NCI-H1417 (cell line): Measurements from ENCODE around the gene PLA2G4D.
"Not testable (repeated sequence)": the region's sequence is repeated elsewhere in the genome, so short reads cannot be mapped to it uniquely, and the experiment has no call there.

Experiments used
- DNase-seq, 3 experiments: peaks; one replicate each; lab custom pipeline; 2025; lab: John Stamatoyannopoulos, UW

The PLA2G4D gene

GRCh38 chr15:42128476-42128875, 34.1 kb upstream of the PLA2G4D start:
- DNase-seq, result no peak

- DNase-seq, result no peak
Observed at GRCh38 chr15:42123546-42123945, 29.2 kb upstream of the PLA2G4D start.

DNA sequence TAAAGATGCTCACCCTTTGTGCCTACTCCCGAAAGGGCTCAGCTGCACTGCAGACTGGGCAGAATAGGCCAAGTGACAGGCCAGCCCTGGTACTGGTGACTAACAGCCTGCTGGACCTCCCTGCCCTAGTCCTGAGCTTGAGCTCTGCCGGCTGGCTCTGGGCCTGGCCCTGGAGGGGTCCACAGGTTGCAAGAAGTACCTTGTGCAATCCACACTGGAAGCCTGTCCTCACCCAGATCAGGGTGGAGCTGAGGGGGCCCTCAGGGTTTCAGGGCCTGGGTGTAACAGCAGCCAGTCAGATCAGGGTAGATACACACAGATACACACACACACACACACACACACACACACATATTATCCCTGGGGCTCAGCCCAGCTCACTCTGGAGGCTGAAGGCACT, 27.3 kb upstream of the PLA2G4D start:
- DNase-seq, result no peak

GRCh38 chr15:42121021-42121420, 26.7 kb upstream of the PLA2G4D start:
- no peak for DNase-seq

DNA sequence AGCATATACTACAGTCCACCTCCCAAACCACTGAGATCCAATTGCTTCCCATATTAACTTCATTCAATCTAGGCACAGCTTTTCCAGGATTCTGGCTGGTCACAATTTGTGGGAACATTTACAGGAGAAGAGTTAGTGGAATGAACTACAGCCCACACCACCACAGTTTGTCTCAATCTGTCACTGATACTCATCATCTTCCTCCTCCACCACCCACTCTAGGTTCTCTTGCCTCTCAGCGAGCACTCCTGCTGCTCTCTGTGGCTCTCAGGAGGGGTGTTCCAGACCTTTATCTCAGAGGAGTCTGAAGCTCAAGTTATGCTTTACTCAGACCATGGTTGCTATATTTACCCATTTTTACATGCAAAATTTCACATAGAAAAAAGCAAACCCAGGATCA, 25.9 kb upstream of the PLA2G4D start:
- no peak for DNase-seq

DNA sequence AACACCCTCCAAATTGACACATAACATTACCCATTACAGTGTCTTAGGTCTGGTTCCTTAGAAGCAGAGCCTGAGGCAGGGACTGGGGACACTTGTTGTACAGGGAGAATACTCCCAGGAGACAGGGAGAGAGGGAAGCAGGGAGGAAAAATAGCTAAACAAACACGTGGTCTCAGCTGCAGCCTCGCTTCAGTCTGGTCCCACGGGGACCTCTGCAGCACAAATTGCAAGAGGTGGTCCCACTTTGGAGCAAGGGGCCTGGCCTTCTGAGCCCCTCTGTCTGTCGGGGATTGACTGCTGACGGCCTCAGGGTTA, 25.0 kb upstream of the PLA2G4D start:
- DNase-seq, result peak in 1 of 3 experiments; percentile 62

DNA sequence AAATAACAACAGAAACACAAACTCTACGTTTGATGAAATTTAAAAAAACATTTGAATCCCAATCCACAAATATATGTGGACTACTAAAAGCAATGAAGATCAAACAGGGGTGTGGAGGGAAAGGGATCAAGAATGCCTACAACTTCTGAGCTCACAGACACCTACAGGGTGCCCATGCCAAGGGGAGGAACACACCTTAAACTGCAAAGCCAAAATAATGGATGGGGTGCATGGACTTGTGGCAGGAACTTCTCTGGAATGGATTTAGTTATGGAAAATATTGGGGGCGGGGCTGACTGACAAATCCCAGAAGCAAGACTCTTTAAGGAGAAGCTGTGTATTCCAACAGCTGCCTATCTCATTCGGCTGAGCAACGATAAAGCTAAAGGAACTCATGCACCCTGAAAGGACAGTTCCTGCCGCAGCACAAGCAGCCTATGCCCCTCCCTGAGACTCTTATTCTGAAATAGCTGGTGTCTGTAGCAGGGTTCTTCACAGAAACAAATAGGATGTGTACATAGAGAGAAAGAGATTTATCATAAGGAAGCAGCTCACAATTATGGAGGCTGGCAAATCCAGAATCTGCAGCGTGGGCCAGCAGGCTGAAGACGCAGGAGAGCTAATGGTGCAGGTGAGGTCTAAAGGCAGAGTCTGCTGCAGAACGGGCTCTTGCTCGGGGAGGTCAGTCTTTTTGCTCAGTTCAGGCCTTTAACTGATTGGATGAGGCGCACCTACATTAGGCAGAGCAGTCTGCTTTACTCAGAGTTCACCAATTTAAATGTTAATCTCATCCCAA, 24.5 kb upstream of the PLA2G4D start:
- DNase-seq, result peak; percentile 56 to 70 (median 67)

GRCh38 chr15:42111924-42112323, 17.6 kb upstream of the PLA2G4D start:
- DNase-seq, result no peak

- peak in 1 of 3 experiments; percentile 18 for DNase-seq
Observed at GRCh38 chr15:42110367-42110766, 16.0 kb upstream of the PLA2G4D start.

DNA sequence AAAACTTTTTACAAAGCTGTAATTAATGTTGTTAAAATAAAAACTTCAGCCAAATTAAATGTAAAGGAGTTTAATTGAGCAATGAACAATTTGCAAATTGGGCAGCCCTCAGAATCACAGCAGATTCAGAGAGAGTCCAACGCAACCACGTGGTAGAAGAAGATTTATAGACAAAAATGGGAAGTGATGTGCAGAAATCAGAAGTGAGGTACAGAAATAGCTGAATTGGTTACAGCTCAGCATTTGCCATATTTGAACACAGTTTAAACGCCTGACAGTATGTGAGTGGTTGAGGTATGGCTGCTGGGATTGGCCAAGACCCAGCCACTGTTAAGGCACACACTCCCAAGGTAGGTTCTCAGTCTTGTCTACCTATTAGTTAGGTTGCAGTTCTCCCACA, 14.4 kb upstream of the PLA2G4D start:
- no peak for DNase-seq

GRCh38 chr15:42108189-42108588, 13.8 kb upstream of the PLA2G4D start:
- no peak for DNase-seq

GRCh38 chr15:42107473-42107872, 13.1 kb upstream of the PLA2G4D start:
- peak; percentile 19 to 81 (median 63) for DNase-seq

DNA sequence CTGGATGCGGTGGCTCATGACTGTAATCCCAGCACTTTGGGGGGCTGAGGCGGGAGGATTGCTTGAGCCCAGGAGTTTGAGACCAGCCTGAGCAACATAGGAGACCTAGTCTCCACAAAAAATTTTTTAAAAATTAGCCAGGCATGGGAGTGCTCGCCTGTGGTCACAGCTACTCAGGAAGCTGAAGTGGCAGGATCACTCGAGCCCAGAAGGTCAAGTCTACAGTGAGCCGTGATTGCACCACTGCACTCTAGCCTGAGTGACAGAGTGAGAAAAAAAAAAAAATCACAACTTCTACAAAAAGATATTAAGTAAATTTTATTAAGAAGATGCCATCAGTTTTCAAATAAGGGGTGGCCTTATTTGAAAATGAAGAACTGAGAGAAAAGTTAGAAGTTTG, 11.9 kb upstream of the PLA2G4D start:
- no peak for DNase-seq

DNA sequence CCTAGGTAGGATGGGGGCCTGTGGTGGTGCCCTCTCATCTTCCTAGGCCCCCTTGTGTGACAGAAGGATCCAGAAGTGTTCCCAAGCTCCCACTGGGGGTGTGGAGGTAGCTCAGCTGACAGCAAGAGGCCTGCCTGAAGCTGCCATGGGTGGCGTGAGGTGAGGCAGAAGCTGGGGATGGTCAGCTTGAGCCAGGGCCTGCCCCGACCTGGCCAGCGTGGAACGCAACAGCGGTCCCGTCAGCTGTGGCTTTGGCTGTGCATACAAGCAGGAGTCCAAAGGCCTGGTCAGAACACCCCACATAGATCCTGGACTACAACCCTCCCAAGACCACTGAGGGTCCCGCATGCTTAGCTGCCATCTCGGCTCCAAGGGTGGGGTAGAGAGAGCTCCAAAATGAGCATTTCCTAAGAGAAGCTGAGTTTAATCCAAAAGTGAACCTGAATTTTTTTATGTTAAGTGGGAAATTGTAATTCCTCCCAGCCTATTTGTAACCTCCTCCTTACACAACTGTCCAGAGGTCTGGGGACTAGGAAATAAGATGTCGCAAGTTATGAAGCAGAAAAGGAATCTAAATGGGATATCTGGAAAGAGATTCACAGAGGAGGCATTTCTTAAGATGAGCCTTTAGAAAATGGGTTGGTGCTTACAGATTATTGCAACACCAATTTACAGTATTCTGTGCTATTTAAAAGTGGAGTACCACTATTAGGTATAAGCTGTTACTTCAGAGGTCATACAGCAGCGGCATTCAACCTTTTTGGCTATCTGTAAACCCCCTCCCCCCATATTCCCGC, 9.9 kb upstream of the PLA2G4D start:
- no peak for DNase-seq

GRCh38 chr15:42102646-42103235, 8.4 kb upstream of the PLA2G4D start:
- no peak for DNase-seq

DNA sequence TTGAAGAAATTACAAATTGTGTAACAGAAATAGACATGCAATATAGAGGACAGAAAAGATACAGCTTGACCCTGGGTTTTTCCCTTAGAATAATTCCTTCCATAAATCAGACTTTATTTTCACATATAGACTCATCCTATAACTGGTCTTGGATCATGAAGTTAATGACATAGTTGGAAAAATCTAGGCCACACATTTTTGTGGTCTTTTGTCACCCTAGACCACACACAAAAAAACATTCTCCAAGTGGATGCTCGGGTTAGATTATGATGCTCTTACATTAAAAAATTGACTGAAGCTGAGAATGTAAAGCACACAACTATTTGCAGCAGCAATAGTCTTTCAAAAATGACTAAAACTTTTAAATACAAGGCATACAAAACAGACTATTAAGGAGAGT, 7.5 kb upstream of the PLA2G4D start:
- no peak for DNase-seq

GRCh38 chr15:42100021-42100800, 5.8 kb upstream of the PLA2G4D start:
- no peak for DNase-seq

GRCh38 chr15:42097018-42097417, 2.7 kb upstream of the PLA2G4D start:
- no peak for DNase-seq

DNA sequence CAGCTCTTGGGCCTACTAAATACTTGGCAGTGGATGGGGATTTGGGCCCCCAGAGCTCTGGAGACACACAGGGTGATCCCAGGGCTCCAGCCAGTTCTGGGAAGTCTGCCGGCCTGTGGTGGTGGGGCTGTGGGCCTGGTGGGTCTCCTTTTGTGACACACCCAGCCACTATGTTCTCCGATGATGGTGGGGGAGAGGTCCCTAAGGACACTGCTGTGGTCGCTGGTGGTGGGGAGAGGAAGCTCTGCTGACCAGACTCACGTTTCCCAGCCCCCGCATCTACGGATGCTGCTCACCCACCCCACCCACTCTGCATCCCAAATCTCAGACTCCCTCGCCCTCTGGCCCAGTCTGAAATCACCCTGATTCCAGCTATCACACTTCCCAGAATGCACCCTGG, 396 bp downstream of the PLA2G4D start:
- DNase-seq, result no peak

DNA sequence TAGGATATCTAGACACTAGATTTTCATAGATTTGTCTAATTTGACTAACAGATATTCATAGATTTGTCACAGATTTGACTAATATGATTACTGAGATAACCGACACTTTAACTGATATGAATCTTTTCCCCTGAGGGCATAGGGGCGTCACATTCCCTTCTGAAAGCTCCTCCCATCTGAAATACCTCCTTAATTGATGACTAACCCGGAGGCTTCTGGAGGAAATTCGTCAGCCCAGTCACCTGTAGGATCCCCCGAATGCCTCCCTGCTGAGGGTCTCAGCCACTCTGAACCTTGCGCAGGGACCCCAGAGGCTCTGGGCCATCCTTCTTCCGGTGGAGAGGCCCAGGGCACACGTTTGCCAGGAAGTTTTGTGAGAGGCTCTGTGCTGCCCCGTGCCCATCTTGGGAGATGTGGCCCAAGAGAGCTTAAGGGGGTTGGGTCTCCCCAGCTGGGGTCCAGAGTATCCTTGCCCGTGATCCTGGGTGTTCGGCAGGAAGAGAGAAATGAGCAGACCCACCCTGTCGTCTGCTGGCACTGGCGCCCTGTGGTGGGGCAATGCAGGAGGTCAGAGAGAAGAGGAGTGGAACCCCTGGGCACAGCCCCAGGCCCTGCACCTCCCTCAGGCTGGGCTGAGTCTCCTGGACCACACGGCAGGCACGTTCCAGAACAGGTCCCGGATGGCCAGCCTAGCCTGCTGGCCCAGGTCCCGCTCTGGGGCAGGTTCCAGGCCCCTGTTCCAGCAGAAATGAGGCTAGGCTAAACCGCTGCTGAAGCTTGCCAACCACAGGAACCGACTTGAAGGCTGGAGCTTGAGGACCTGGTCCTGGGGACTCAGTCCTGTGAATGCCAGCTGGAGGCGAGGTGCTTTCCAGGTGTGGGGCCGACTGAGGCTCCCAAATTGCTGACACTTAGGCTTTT, 1.7 kb downstream of the PLA2G4D start:
- no peak for DNase-seq

DNA sequence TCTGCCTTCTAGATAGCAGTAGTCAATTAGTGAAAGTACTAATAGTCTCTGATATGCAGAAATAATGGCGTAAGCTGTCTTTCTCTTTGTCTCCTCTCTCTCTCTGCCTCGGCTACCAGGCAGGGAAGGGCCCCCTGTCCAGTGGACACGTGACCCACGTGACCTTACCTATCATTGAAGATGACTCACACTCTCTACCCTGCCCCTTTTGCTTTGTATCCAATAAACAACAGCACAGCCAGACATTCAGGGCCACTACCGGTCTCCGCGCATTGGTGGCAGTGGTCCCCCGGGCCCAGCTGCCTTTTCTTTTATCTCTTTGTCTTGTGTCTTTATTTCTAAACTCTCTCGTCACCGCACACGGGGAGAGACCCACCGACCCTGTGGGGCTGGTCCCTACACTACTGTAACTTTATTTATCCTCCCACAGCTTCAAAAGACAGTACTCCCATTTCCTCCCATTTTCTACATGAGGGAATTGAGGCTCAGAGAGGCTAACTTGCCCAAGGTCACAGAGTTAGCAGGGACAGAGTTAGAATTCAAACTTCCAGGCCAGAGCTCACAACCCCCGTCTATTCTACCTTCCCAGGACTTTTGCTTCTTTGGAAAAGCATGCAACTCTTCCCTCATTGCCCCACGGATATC, 2.5 kb downstream of the PLA2G4D start:
- DNase-seq, result not testable (repeated sequence)
